ENCODE results near the gene HIF3A.
A peak's percentile ranks its signal among the peaks of the same experiment; 100 is the strongest.

The HIF3A gene

DNA sequence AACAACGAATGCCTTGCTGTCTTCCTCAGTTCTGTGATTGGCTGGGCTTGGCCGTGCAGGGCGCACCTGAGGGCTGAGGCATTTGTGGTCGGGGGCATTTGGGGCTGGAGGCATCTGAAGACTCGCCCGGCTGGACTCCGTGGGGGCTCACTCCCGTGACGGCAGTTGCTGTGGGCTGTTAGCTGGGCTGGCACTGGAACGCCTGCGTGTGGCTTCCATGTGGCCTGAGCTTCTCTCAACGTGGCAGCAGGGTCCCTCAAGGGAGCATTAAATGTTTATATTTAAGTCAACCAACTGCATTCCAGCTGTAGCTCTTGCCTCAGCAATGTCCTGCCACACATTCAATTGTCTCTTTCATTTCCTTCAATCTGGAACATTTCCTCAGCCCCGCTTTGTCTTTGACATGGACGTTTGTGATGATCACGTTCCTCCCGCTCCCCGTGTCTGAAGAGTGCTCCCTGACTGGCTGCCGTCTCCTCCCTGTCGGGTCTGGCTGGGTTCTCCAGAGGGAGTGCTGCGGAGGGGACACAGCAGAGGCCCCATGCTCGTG is 95.5 kb downstream of the HIF3A start:
- Mint-ChIP-seq H3K36me3 (peaks cover 46 to 55% of the 10 kb centered on the region in 2 donors), H3K9me3 (no peaks in the 10 kb centered on the region), H3K4me3 (peak overlapping the region in 1 of 2 donors; percentile 10), H3K27me3 (no peaks in the 10 kb centered on the region), H3K27ac (peak overlapping the region; percentile 15), H3K4me1 (peaks cover 11 to 20% of the 10 kb centered on the region in 2 donors)
- DNase-seq (no peak), ATAC-seq (replicated peaks) (peak; percentile 62 to 75)

DNA sequence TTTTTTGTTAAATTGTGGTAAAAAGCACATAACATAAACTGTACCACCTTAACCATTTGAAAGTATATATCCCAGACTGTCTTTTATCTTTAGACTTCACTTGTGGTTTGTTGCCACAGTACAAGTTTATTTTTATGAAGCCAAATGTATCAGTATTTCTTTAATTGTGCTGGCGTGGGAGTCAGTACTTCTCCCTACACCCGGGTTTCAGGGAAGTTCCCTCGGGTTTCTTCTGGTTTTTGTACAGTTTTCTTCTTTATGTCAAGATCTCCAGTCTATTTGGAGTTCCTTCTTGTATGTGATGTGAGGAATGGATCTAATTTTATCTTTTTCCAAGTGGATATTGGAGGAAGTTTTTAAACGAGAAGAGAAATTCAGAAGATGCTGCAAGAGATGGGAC is 96.0 kb downstream of the HIF3A start:
- Mint-ChIP-seq H3K4me3 (no peak overlapping the region), H3K4me1 (peaks cover 11 to 20% of the 10 kb centered on the region in 2 donors)

More for the DNA sequence above, 96.0 kb downstream of the HIF3A start:
- Mint-ChIP-seq H3K27me3 (peaks cover 0 to 4% of the 10 kb centered on the region in 2 donors), H3K9me3 (no peaks in the 10 kb centered on the region), H3K36me3 (peaks cover 40 to 50% of the 10 kb centered on the region in 2 donors), H3K27ac (peak overlapping the region; percentile 15)
- no peak for ATAC-seq (replicated peaks)
- DNase-seq = no peak
